Heart right ventricle (tissue), 16 donors: Measurements from ENCODE around the gene EEF1B2. TPM values are rescaled to one million over a fixed set of nuclear protein-coding genes. Genes with fewer than 3 reads are reported as not detected.
"Not testable (repeated sequence)": the region's sequence is repeated elsewhere in the genome, so short reads cannot be mapped to it uniquely, and the experiment has no call there.

Source experiments
- ATAC-seq, 8 donors: fragments of 200-7000 bp; cut with Tn5 transposase; one replicate each; pipeline ENCODE4 v1.9.1; 2020; ENCODE audit warnings: mild to moderate bottlenecking in 8 of 8, moderate library complexity in 8 of 8, moderate number of reproducible peaks in 1 of 8
- DNase-seq, 2 donors: peaks; one replicate each; pipeline ENCODE4 v3.0.0-alpha.2; 2020
- H3K27ac ChIP-seq, 10 donors: fragments of 200-600 bp; sonication (generic) in 2 of 10; one replicate each; pipeline versions ENCODE4 v1.5.0 to v1.8.0; 2020 to 2022; ENCODE audit warnings: mild to moderate bottlenecking in 3 of 10
- H3K27me3 ChIP-seq, 7 donors: fragments of 200-600 bp; one replicate each; pipeline ENCODE4 v1.8.0; 2021 to 2022; ENCODE audit warnings: mild to moderate bottlenecking in 2 of 7
- H3K36me3 ChIP-seq, 9 donors: fragments of 200-600 bp; sonication (generic) in 1 of 9; one replicate each; pipeline versions ENCODE4 v1.5.0 to v1.8.0; 2020 to 2022; ENCODE audit warnings: mild to moderate bottlenecking in 2 of 9
- H3K4me1 ChIP-seq, 9 donors: fragments of 200-600 bp; sonication (generic) in 1 of 9; one replicate each; pipeline versions ENCODE4 v1.5.0 to v1.8.0; 2020 to 2022; ENCODE audit warnings: mild to moderate bottlenecking in 4 of 9
- H3K4me3 ChIP-seq, 10 donors: fragments of 200-600 bp; sonication (generic) in 2 of 10; one replicate each; pipeline versions ENCODE4 v1.5.0 to v1.8.0; 2020 to 2022; ENCODE audit warnings: mild to moderate bottlenecking in 7 of 10, moderate library complexity in 2 of 10
- H3K9me3 ChIP-seq, 11 donors: fragments of 200-600 bp in 10 of 11; sonication (generic) in 2 of 11; one replicate each; pipeline versions ENCODE4 v1.5.0 to v1.8.0; 2013 to 2022; ENCODE audit warnings: mild to moderate bottlenecking in 2 of 11, control low read depth in 1 of 11, moderate library complexity in 1 of 11
- WGBS, 2 donors: extraction: QIAGEN DNeasy Blood & Tissue Kit; methylation state at CpG; one replicate each; pipeline ENCODE4 v1.1.7; 2013; ENCODE audit warnings: inconsistent platforms in 1 of 2; 5-methylcytosine and 5-hydroxymethylcytosine counted together
- intact Hi-C, 10 donors: fragments of 100-400 bp; cut with DNase I; formaldehyde crosslinking; loops; one replicate each; pipeline versions ENCODE4 v1.11.1 to v1.14.2; 2022
- polyA plus RNA-seq, 2 donors: library from polyadenylated mRNA; stranded (reverse); fragments of 200-250 nt; gene quantifications; one replicate each; pipeline ENCODE4 v1.2.3, GENCODE V29; 2013
- total RNA-seq, 10 donors: library from RNA; stranded (reverse); fragmentation: NEBNext Ultra II Directional in 3 of 10; extraction: Animal tissue kit (Norgen Biotek cat#: 25700) in 3 of 10; gene quantifications; one replicate each; pipeline versions ENCODE4 v1.2.1 to v1.2.4, GENCODE V29; 2021 to 2023
- TF ChIP-seq, protein P1 (sequence below), 9 donors: fragments of 200-600 bp; sonication (generic) in 2 of 9; IDR thresholded peaks; one replicate each; pipeline versions ENCODE4 v1.5.0 to v1.8.0; 2021 to 2022; ENCODE audit warnings: antibody characterized with exemption in 9 of 9, mild to moderate bottlenecking in 5 of 9, moderate library complexity in 1 of 9
- donor health status: Arrhythmogenic right ventricular cardiomyopathy.
- donor health status: ischemic (EF 13 %, LVEDD 7.1; RV severe dilation, severe dysfunction).
- donor health status: healthy with polysubstance abuse.
- donor health status: DM: no; HTN: yes; CAD: no.
- donor health status: DM: no; HTN: no; CAD: no.
- donor health status: ischemic (EF 25% LVEDD 6.9; RV normal size, moderate dysfunction).
- donor health status: ischemic (EF 25% LVEDD 5.7; RV mildly dilated, moderate dysfunction).
- donor health status: healthy.
- donor health status: DM: yes; HTN: yes; CAD: no.
- donor health status: Ischemic cardiomyopathy.
- donor health status: ischemic (EF 35%, LVEDD 5.7; RV mildly dilated, moderate dysfunction).
- donor health status: nonischemic (EF 11% LVEDD 7.7; RV severe dilation, severe dysfunction).
- donor health status: DM: yes; HTN: yes; CAD: no.
- donor health status: PGD.
- donor health status: ischemic (EF 29% LVEDD 5.4; RV normal size, mild dysfunction).
- donor health status: nonischemic (EF 23%, LVEDD 6.1; RV moderate dilation, normal function).

EEF1B2 gene
- total and polyA plus RNA-seq, 12 donors: 205 to 813 (median 228) TPM

DNA sequence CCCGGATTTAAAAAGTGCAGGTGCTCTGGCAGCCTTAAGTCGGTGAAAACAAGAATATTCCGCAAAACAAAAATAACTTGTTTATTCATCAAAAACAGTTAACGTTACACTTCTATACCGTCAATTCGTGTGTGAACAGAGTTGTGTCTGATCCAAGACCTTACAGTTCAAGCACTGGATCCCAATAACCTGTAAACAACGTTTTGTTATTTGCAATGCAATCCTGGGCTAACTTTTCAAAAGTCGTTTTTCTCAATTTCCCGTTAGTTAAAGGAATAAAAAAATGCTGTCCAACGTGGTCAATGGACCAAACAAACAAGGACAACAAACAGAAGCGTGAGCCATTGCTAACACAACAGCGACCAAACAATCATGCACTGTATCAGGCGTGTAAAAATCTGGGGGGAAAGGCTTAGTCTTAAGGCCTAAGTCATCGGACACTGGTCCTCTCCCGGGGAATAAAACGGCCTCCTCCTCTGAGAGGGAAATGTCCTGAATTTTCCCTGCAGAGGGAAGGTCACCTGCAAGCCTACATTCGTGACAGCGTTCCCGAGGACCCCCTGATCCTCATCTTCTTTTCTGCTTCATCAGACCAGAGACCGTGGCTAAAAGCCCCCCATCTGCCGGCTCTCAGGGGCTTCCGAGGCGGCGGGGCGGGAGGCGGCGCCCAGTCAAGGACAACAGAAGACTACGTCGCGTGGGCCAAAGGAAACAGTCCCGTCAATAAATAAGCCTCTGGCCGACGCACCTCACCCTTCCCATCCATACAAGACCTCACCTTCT, 941 bp upstream of the EEF1B2 start:
- WGBS, 2 donors: 1% methylated on average over 33 of the region's 33 CpGs
- Histone ChIP-seq H3K4me1 (peaks cover 15 to 58% (median 47%) of the 10 kb centered on the region in 9 donors), H3K9me3 (no peaks in the 10 kb centered on the region), H3K4me3 (peak overlapping the region; percentile 67 to 93 (median 80)), H3K36me3 (peaks cover 0 to 49% (median 14%) of the 10 kb centered on the region in 9 donors), H3K27ac (peak overlapping the region; percentile 86 to 98 (median 94)), H3K27me3 (no peaks in the 10 kb centered on the region)
- ATAC-seq (peak; percentile 1 to 48 (median 36)), DNase-seq (no peak)
- intact Hi-C loops: loop anchor here in 5 of 10 donors (2.0 to 10.0 kb wide), 4 partner anchors 66 to 74 kb away; partner anchors contain the start of gene INO80D (in 4 of the 5)
- TF ChIP-seq, protein P1, sequence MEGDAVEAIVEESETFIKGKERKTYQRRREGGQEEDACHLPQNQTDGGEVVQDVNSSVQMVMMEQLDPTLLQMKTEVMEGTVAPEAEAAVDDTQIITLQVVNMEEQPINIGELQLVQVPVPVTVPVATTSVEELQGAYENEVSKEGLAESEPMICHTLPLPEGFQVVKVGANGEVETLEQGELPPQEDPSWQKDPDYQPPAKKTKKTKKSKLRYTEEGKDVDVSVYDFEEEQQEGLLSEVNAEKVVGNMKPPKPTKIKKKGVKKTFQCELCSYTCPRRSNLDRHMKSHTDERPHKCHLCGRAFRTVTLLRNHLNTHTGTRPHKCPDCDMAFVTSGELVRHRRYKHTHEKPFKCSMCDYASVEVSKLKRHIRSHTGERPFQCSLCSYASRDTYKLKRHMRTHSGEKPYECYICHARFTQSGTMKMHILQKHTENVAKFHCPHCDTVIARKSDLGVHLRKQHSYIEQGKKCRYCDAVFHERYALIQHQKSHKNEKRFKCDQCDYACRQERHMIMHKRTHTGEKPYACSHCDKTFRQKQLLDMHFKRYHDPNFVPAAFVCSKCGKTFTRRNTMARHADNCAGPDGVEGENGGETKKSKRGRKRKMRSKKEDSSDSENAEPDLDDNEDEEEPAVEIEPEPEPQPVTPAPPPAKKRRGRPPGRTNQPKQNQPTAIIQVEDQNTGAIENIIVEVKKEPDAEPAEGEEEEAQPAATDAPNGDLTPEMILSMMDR (IDR thresholded peaks at IDR 0.05): no peak

DNA sequence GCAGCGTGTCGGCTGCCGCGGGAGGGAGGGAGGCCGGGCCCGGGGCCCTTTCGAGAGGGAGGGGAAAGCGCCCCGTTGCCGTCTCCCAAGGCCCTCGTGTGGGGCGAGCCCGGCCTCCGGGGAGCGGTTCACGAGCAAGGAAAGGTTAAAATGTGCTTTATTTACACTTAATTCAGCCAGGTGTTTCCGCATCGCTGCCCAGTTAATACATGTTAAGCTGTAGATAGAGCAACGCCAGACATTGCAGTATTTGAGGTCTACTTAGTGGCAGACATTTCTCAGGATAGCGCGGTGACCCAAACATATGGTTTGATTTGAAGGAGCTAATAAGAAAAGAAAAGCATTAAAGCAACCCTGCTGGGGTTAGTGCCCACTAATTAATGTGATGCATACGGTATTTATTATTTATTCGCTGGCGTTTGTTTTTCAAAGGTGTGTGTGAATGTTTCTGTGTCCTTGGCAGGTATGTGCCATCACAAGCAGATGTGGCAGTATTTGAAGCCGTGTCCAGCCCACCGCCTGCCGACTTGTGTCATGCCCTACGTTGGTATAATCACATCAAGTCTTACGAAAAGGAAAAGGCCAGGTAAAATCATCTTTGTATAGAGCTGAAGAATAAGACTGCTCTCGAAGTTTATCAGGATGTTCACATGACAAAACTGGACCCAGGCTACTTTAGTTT, 571 bp downstream of the EEF1B2 start:
- ATAC-seq (peak in 4 of 8 donors; percentile 38 to 74 (median 52)), DNase-seq (no peak)
- Histone ChIP-seq H3K4me3 (peak overlapping the region; percentile 67 to 89 (median 76)), H3K4me1 (peaks cover 15 to 43% (median 32%) of the 10 kb centered on the region in 9 donors), H3K27ac (peak overlapping the region; percentile 86 to 98 (median 94)), H3K27me3 (no peaks in the 10 kb centered on the region), H3K9me3 (no peaks in the 10 kb centered on the region), H3K36me3 (peaks cover 0 to 55% (median 15%) of the 10 kb centered on the region in 9 donors)
- TF ChIP-seq, protein P1 (IDR thresholded peaks at IDR 0.05): no peak
- 6 to 8% methylated on average over 30 of the region's 30 CpGs for WGBS, 2 donors
- intact Hi-C loops: loop anchor here in 7 of 10 donors (5.0 to 10.0 kb wide), 5 partner anchors 95 to 287 kb away; partner anchors contain the start of gene ADAM23 (in 1 of the 7)

DNA sequence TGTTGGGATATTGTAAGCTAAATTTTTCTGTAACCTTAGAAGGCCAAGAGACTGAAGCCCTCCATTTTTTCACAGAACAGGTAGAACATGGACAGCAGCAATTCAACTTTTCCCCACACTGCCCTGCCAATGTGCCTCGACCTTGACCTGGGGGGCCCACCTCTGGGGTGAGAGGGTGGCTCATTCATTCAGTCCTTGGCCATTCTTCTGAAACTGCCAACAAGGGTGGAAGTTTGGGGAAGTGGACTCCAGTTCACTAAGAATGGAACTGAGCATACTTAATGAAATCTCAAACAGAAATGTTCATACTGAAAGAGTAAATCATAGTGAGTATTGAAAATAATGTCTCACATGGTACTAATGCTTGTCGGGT, 1.1 kb downstream of the EEF1B2 start:
- Histone ChIP-seq H3K36me3 (peaks cover 0 to 51% (median 15%) of the 10 kb centered on the region in 9 donors), H3K27ac (peak overlapping the region in 8 of 10 donors; percentile 86 to 98 (median 94)), H3K4me3 (peak overlapping the region in 8 of 10 donors; percentile 67 to 89 (median 80)), H3K4me1 (peaks cover 15 to 43% (median 31%) of the 10 kb centered on the region in 9 donors), H3K9me3 (no peaks in the 10 kb centered on the region), H3K27me3 (no peaks in the 10 kb centered on the region)
- TF ChIP-seq, protein P1 (IDR thresholded peaks at IDR 0.05): no peak
- intact Hi-C loops: loop anchor here in 7 of 10 donors (5.0 to 10.0 kb wide), 5 partner anchors 94 to 287 kb away; partner anchors contain the start of gene ADAM23 (in 1 of the 7)
- ATAC-seq (no peak), DNase-seq (no peak)
- 59 to 78% methylated on average over 2 of the region's 2 CpGs for WGBS, 2 donors

DNA sequence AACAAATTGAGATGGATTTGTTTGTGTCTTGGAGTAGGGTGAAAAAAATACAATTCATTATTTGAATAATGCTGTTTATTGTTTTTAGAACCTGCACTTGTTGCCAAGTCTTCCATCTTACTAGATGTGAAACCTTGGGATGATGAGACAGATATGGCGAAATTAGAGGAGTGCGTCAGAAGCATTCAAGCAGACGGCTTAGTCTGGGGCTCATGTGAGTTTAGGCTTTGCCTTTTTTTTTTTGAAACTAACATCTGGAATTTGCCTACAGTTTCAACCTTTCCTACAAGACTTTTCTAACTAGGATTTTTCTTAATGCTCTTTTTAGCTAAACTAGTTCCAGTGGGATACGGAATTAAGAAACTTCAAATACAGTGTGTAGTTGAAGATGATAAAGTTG, 2.7 kb downstream of the EEF1B2 start:
- not testable (repeated sequence) for H3K27ac ChIP-seq, H3K4me3 ChIP-seq, DNase-seq, H3K27me3 ChIP-seq, H3K9me3 ChIP-seq, ATAC-seq
- Histone ChIP-seq H3K4me1 (peaks cover 11 to 33% (median 22%) of the 10 kb centered on the region in 9 donors), H3K36me3 (peaks cover 0 to 53% (median 15%) of the 10 kb centered on the region in 9 donors)
- 86 to 94% methylated on average over 4 of the region's 4 CpGs for WGBS, 2 donors
- intact Hi-C loops: loop anchor here in 7 of 10 donors (5.0 to 10.0 kb wide), 5 partner anchors 92 to 285 kb away; partner anchors contain the start of gene ADAM23 (in 1 of the 7)
